ENCODE results near the gene FAM219A. TPM values are rescaled to one million over a fixed set of nuclear protein-coding genes. Genes with fewer than 3 reads are reported as not detected.

Gene FAM219A
- total and polyA plus RNA-seq, 2 donors (not counting 1 experiment from before 2014, with no cell fraction given): 5.3 to 7.3 TPM

- Histone ChIP-seq H2AFZ (ENCODE audit: low read length) (no peak overlapping the region), H3K4me3 (replicated peaks in 1 of 4; ENCODE audit: control extremely low read depth in 1 of 4, insufficient read depth in 1 of 4, low read depth in 3 of 4, low read length in 4 of 4) (no peak overlapping the region), H3K36me3 (ENCODE audit: control insufficient read depth, insufficient read depth, low read length) (no peaks in the 10 kb centered on the region), H3K79me2 (ENCODE audit: control insufficient read depth, insufficient read depth, low read length) (peaks cover 15% of the 10 kb centered on the region), H3K9ac (ENCODE audit: insufficient read depth, low read length) (no peak overlapping the region), H3K27ac (ENCODE audit: insufficient read depth, low read length) (no peak overlapping the region), H3K4me1 (ENCODE audit: control insufficient read depth, extremely low read depth, insufficient read depth, low read length) (peaks cover 7% of the 10 kb centered on the region), H4K20me1 (ENCODE audit: control insufficient read depth, extremely low read depth, insufficient read depth, low read length) (peaks cover 2% of the 10 kb centered on the region), H3K9me3 (ENCODE audit: control insufficient read depth, insufficient read depth, low read depth, low read length) (no peaks in the 10 kb centered on the region), H3K4me2 (ENCODE audit: extremely low read depth, insufficient read depth, low read length) (no peak overlapping the region), H3K27me3 (ENCODE audit: control insufficient read depth, insufficient read depth, low read length) (no peaks in the 10 kb centered on the region)
- DNase-seq (ENCODE audit: low read depth in 2 of 2): peak; percentile 40 to 71
- no peak for TF ChIP-seq EZH2 (IDR thresholded peaks at IDR 0.05; ENCODE audit: low read length, missing control alignments)
- TF ChIP-seq, protein P1, sequence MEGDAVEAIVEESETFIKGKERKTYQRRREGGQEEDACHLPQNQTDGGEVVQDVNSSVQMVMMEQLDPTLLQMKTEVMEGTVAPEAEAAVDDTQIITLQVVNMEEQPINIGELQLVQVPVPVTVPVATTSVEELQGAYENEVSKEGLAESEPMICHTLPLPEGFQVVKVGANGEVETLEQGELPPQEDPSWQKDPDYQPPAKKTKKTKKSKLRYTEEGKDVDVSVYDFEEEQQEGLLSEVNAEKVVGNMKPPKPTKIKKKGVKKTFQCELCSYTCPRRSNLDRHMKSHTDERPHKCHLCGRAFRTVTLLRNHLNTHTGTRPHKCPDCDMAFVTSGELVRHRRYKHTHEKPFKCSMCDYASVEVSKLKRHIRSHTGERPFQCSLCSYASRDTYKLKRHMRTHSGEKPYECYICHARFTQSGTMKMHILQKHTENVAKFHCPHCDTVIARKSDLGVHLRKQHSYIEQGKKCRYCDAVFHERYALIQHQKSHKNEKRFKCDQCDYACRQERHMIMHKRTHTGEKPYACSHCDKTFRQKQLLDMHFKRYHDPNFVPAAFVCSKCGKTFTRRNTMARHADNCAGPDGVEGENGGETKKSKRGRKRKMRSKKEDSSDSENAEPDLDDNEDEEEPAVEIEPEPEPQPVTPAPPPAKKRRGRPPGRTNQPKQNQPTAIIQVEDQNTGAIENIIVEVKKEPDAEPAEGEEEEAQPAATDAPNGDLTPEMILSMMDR (conservative IDR thresholded peaks at IDR 0.05 in 1 of 2, IDR thresholded peaks at IDR 0.05 in 1 of 2; ENCODE audit: low read depth in 1 of 2, low read length in 2 of 2): peak in 1 of 2 donors; percentile 17
Observed at GRCh38 chr9:34454571-34455065, 3.8 kb downstream of the FAM219A start.

DNA sequence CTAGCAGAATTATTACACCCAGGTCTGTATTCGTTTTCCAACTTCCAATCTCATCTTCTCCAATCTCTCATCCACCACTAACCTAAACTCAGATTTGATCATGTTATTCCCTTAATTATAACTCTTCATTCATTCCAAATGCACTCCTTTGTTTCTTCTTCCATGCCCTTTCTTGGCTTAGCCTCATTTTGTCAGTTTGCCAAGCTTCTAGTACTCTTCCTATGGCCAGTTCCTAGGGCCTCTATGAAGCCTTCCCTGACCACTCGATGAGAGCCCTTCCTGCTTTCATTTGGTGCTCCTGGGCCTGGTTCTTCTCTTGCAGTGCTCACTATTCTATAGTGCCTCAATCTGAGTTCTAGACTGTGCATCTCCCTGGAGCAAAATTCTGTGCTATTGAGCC is 5.8 kb downstream of the FAM219A start:
- DNase-seq (ENCODE audit: low read depth in 2 of 2): no peak
- TF ChIP-seq, protein P1 (conservative IDR thresholded peaks at IDR 0.05 in 1 of 2, IDR thresholded peaks at IDR 0.05 in 1 of 2; ENCODE audit: low read depth in 1 of 2, low read length in 2 of 2): no peak
- Histone ChIP-seq H4K20me1 (ENCODE audit: control insufficient read depth, extremely low read depth, insufficient read depth, low read length) (peaks cover 2% of the 10 kb centered on the region), H2AFZ (ENCODE audit: low read length) (no peak overlapping the region), H3K27me3 (ENCODE audit: control insufficient read depth, insufficient read depth, low read length) (no peaks in the 10 kb centered on the region), H3K27ac (ENCODE audit: insufficient read depth, low read length) (no peak overlapping the region), H3K79me2 (ENCODE audit: control insufficient read depth, insufficient read depth, low read length) (peaks cover 12% of the 10 kb centered on the region), H3K4me3 (replicated peaks in 1 of 4; ENCODE audit: control extremely low read depth in 1 of 4, insufficient read depth in 1 of 4, low read depth in 3 of 4, low read length in 4 of 4) (no peak overlapping the region), H3K36me3 (ENCODE audit: control insufficient read depth, insufficient read depth, low read length) (no peaks in the 10 kb centered on the region), H3K9me3 (ENCODE audit: control insufficient read depth, insufficient read depth, low read depth, low read length) (no peaks in the 10 kb centered on the region), H3K4me2 (ENCODE audit: extremely low read depth, insufficient read depth, low read length) (no peak overlapping the region), H3K9ac (ENCODE audit: insufficient read depth, low read length) (no peak overlapping the region), H3K4me1 (ENCODE audit: control insufficient read depth, extremely low read depth, insufficient read depth, low read length) (peaks cover 7% of the 10 kb centered on the region)

DNA sequence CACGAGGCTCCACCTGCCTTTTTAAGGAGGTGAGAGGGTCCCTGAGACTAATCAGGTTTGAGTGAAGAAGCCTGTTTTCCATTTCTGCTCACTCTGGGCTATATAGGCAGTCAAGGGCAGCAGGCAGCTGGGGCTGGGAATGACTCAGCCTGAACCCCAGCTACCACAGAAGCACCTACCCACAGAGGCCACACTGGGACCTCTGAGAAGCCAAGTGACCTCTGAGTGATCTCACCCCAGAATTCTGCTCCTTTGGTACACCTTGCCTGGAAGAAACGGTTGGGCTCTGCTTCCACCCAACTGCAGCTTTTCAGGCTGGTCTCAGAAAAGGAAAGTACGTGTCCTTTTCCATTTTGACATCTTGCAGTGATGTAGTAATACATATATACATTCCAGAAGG is 6.8 kb downstream of the FAM219A start:
- peak; percentile 2 to 62 for DNase-seq (ENCODE audit: low read depth in 2 of 2)
- Histone ChIP-seq H2AFZ (ENCODE audit: low read length) (no peak overlapping the region), H3K4me2 (ENCODE audit: extremely low read depth, insufficient read depth, low read length) (no peak overlapping the region), H3K27ac (ENCODE audit: insufficient read depth, low read length) (no peak overlapping the region), H3K79me2 (ENCODE audit: control insufficient read depth, insufficient read depth, low read length) (peaks cover 2% of the 10 kb centered on the region), H3K9me3 (ENCODE audit: control insufficient read depth, insufficient read depth, low read depth, low read length) (no peaks in the 10 kb centered on the region), H3K9ac (ENCODE audit: insufficient read depth, low read length) (no peak overlapping the region), H4K20me1 (ENCODE audit: control insufficient read depth, extremely low read depth, insufficient read depth, low read length) (peaks cover 3% of the 10 kb centered on the region), H3K27me3 (ENCODE audit: control insufficient read depth, insufficient read depth, low read length) (no peaks in the 10 kb centered on the region), H3K36me3 (ENCODE audit: control insufficient read depth, insufficient read depth, low read length) (no peaks in the 10 kb centered on the region), H3K4me3 (replicated peaks in 1 of 4; ENCODE audit: control extremely low read depth in 1 of 4, insufficient read depth in 1 of 4, low read depth in 3 of 4, low read length in 4 of 4) (no peak overlapping the region), H3K4me1 (ENCODE audit: control insufficient read depth, extremely low read depth, insufficient read depth, low read length) (peaks cover 3% of the 10 kb centered on the region)
- no peak for TF ChIP-seq EZH2 (IDR thresholded peaks at IDR 0.05; ENCODE audit: low read length, missing control alignments)
- TF ChIP-seq, protein P1 (conservative IDR thresholded peaks at IDR 0.05 in 1 of 2, IDR thresholded peaks at IDR 0.05 in 1 of 2; ENCODE audit: low read depth in 1 of 2, low read length in 2 of 2): no peak

Data from fibroblast of lung (primary cell).